Measurements from ENCODE around the gene ARL4A.
A peak's percentile ranks its signal among the peaks of the same experiment; 100 is the strongest.
"Not testable (repeated sequence)": the region's sequence is repeated elsewhere in the genome, so short reads cannot be mapped to it uniquely, and the experiment has no call there.

The ARL4A gene, protein sequence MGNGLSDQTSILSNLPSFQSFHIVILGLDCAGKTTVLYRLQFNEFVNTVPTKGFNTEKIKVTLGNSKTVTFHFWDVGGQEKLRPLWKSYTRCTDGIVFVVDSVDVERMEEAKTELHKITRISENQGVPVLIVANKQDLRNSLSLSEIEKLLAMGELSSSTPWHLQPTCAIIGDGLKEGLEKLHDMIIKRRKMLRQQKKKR

GRCh38 chr7:12686891-12687717 is at the start of gene ARL4A:
Gene ARL4A, plus strand, starts transcription at chr7:12687633. Its CDS starts 622 bp downstream, at chr7:12688255.
- DNase-seq (ENCODE audit: low spot score) = peak; percentile 98

- no peak for DNase-seq (ENCODE audit: low spot score)
Observed at GRCh38 chr7:12637819-12638592, 49.4 kb upstream of the ARL4A start.

- DNase-seq (ENCODE audit: low spot score) = peak; percentile 16
Observed at GRCh38 chr7:12638851-12639456, 48.5 kb upstream of the ARL4A start.

- no peak for DNase-seq (ENCODE audit: low spot score)
Observed at GRCh38 chr7:12640299-12641096, 46.9 kb upstream of the ARL4A start.

DNA sequence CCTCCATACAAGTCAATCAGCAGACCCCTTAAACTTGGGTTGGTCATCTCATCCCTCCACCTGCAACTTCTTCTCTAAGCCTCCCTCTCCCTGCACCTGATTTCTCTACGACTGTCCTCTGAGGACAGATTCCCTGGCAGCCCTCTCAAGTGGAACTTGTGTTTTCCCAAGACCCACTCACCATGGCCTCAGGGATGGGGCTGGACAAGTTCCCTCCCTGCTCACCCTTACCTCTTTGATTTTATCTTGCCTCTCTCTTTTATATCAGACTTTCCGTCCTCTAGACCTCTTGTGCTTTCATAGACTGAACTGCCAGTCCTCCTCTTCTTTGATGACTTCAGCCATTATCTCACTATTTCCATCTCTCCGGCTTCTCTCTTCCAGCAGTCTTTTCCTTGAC is 46.2 kb upstream of the ARL4A start:
- no peak for DNase-seq (ENCODE audit: low spot score)

DNA sequence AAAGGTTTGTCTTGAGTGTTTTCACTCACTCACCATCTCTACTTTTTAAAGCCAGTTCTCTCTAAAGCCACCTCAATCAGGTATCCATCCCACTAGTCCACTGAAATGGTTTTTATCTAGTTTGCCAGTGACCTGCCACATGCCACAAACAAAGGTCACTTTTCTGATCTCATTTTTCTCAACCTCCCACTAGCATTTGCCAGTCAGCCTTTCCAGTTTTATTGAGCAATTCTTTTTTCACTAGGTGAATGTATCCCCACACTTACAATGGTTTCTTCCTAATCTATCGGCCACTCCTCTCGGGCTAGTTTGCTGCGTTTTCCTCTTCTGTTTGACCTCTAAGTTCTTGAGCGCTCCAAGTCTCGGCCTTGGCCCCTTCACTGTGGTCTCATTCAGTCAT is 44.9 kb upstream of the ARL4A start:
- DNase-seq (ENCODE audit: low spot score) = no peak

DNA sequence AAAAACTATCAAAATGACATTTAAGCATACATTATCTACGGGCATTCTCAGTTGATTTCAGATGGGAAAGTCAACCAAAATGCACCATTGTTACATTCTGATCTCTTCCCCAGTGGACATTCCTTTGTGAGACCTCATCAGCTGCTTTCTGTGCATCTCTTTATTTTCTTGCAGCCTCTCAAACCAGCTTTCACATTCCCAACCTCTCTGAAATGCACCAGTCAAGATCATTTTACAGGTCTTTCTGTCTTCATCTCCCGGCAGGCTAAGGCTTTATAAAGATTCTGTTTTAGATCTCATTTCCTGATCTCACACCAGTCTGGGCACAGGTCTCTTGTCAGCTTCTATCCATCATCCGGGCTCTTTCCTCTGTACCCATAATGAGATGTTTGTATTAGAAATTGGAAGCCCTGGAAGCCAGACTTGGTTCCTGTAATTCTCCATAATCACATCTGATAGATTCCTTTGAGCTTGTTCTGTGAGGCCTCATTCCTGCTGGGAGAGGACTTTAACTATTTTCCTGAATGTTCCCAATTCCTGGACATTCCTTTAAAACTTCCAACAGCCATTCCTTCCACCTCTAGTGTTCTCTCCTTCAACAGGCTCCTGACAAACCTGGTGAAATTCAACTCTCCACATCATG is 44.3 kb upstream of the ARL4A start:
- no peak for DNase-seq (ENCODE audit: low spot score)

DNA sequence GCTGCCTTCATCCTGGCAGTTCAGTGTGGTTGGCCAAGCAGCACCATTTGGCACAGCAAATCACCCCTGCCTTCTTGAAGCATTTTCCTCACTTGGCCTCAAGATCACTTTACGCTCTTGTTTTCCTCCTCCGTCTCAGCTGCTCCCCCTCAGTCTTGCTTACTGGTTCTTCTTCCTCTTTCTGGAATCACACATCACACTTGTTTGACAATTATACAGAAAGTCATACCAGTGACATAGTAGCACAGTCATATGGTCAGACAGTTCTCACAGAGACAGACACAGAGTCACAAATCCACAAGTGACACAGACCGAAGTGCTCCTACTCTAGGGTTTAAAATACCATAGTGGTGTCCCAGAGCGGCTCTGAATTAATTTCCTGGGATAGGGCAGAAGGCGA is 43.8 kb upstream of the ARL4A start:
- DNase-seq (ENCODE audit: low spot score) = no peak

DNA sequence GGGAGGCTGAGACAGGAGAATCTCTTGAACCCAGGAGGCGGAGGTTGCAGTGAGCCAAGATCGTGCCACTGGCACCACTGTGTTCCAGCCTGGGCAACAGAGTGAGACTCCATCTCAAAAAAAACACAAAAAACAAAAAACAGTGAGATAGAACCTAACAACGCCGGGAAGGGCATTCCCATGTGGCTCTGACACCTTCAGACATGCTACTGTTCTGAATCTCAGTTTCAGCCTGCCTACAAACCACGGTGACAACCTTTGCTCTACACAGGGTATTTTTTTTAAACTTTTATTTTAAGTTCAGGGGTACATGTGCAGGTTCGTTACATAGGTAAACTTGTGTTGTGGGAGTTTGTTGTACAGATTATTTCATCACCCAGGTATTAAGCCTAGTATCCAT is 42.2 kb upstream of the ARL4A start:
- not testable (repeated sequence) for DNase-seq (ENCODE audit: low spot score)

DNA sequence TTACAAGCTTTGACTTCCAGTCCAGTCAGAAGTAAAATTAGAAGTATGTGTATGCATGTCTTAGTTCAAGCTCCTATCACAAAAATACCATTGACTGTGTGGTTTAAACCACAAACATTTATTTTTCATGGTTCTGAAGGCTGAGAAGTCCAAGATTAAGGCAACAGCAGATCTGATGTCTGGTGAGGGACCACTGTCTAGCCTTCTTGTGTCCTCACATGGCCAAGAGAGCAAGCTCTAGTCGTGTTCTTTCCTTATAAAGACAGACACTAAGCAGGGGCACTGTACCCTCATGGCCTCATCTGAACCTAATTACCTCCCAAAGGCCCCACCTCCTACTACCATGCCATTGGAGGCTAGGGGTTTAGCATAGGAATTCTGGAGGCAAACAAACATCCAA is 41.3 kb upstream of the ARL4A start:
- no peak for DNase-seq (ENCODE audit: low spot score)

DNA sequence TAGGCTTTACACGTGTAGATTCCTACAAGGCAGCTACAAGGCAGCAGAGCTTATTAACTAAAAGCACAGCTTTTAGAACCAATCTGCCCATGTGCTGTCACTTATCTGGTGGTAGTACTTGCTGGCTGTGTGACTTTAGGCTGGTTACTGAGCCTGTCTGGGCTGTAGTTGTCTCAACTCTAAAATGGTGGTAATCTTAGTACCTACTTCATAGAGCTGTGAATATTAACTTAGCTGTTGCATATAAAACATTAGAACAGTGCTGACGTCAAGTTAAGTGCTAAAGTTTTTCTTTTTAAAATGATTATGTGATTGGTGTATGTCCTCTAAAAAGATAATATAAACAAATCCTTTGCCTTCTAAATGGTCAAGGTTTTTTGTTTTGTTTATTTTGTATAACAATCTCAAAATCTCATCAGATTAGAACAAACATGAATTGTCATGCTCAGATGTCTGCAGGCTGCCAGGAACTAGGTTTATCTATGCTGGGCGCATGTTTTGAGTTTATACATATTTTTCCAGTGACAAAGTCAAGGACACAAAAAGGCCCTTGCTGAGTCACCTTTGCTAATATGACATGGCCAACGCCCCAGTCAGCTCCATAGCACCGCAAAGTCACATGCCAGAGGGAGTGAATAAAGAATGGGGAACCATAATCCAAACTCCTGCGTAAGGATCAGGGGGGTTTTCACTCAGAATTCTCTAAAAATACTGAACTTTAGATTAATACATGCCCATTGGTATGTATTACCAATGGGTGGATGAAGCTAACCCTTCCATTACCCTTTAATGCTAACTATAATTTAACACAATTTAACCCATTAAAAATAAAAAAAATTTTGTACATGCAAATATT is 39.8 kb upstream of the ARL4A start:
- no peak for DNase-seq (ENCODE audit: low spot score)

GRCh38 chr7:12648704-12649261 is 38.6 kb upstream of the ARL4A start:
- no peak for DNase-seq (ENCODE audit: low spot score)

- no peak for DNase-seq (ENCODE audit: low spot score)
Observed at GRCh38 chr7:12649348-12649747, 38.1 kb upstream of the ARL4A start.

DNA sequence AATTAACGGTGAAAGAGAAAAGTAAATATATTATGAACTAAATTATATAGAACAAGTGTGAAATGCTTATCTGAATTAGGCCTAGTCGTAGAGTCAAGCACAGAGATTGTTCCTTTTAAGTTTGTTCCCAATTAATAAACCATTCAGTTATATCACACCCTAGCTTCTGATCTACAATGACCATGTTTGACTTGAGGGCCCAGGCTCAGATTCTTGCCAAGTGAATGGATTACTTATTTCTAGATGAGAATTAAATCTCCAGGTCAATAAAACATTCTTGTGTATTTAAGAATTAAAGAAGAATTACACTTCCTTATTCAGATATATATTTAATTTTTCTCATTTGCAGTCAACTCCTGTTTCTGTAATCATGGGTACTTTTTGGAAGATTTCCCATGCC is 37.4 kb upstream of the ARL4A start:
- no peak for DNase-seq (ENCODE audit: low spot score)

DNA sequence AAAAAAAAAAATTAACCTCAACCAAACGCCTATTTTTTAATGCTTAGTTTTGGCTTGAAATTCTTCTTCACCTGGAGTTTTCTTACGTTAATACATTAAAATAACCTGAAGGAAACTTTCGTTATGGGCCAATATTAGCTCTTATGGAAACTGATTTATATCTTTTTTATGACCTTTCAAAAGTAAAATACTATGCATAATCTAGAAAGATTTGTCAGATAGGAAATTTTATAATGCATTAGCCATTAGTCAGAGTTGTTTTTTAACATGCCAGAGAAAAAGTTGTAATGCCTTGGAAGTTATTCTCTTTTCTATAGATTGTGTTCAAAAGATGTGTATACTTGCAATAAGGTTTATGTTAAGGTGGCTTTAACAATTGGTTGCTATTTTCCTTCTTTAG is 34.3 kb upstream of the ARL4A start:
- no peak for DNase-seq (ENCODE audit: low spot score)

DNA sequence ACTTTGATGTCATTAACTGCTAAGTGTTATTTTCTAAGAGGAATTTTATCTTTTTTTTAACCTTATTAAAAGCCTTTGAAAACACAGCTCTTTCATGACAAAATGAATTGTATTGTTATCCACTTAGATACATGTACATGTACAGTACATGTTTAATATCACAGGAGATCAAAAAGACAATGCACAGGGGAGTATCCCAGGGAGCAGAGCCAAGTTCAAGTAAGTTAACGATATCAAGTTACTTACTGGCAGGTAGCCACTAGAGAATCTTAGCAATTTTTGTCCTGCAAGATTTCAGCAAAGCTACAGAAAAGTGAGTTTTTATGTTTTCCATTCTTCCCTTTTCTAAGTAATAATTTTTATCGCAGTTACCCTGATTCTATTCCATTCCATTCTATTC is 33.9 kb upstream of the ARL4A start:
- DNase-seq (ENCODE audit: low spot score) = no peak

DNA sequence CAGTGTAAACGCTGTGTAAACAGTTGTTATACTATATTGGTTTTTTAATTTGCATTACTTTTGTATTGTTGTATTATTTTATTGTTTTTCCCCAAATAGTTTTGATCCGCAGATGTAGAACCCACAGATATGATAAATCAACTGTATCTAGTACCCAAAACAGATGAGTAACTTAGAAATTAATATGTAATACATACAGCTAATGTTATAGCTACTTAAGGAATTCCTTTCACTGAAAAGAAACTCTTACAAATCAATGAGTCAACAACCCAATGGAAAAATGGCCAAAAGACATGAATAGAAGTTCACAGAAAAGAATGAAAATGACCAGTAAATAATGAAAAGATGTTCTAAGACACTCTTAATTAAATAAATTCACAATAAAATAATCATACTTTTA is 32.3 kb upstream of the ARL4A start:
- no peak for DNase-seq (ENCODE audit: low spot score)

- DNase-seq (ENCODE audit: low spot score) = not testable (repeated sequence)
Observed at GRCh38 chr7:12660423-12660822, 27.0 kb upstream of the ARL4A start.

DNA sequence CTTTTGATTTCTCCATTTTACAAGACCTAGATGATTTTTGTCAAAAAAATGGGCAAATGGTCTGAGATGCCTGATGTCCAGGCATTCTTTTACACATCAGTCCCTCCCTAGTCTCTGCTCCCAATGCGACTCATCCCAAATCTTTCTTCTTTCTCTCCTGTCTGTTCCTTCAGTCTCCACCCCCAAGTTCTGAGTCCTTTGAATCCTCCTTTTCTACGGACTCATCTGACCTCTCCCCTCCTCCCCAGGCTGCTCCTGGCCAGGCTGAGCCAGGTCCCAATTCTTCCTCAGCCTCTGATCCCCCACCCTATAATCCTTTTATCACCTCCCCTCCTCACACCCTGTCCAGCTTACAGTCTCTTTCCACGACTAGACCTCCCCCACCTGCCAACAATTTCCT is 26.4 kb upstream of the ARL4A start:
- DNase-seq (ENCODE audit: low spot score) = not testable (repeated sequence)

DNA sequence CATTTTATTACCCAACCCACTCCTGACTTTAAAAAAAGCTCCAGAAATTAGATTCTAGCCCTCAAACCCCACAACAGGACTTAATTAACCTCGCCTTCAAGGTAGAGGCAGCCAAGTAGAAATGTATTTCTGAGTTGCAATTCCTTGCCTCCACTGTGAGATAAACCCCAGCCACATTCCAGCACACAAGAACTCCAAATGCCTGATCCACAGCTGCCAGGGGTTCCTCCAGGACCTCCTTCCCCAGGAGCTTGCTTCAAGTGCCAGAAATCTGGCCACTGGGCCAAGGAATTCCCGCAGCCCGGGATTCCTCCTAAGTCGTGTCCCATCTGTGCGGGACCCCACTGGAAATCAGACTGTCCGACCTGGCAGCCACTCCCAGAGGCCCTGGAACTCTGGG is 25.9 kb upstream of the ARL4A start:
- DNase-seq (ENCODE audit: low spot score) = no peak
